GM21737 (cell line): Measurements from ENCODE around the gene VAC14.

ENCODE experiments used
- ATAC-seq: cut with Tn5 transposase; IDR thresholded peaks from one replicate; pipeline ENCODE4 v1.9.1; 2021; ENCODE audit warnings: mild to moderate bottlenecking, moderate library complexity; ENCODE audit not compliant: unreplicated experiment

VAC14 gene

DNA sequence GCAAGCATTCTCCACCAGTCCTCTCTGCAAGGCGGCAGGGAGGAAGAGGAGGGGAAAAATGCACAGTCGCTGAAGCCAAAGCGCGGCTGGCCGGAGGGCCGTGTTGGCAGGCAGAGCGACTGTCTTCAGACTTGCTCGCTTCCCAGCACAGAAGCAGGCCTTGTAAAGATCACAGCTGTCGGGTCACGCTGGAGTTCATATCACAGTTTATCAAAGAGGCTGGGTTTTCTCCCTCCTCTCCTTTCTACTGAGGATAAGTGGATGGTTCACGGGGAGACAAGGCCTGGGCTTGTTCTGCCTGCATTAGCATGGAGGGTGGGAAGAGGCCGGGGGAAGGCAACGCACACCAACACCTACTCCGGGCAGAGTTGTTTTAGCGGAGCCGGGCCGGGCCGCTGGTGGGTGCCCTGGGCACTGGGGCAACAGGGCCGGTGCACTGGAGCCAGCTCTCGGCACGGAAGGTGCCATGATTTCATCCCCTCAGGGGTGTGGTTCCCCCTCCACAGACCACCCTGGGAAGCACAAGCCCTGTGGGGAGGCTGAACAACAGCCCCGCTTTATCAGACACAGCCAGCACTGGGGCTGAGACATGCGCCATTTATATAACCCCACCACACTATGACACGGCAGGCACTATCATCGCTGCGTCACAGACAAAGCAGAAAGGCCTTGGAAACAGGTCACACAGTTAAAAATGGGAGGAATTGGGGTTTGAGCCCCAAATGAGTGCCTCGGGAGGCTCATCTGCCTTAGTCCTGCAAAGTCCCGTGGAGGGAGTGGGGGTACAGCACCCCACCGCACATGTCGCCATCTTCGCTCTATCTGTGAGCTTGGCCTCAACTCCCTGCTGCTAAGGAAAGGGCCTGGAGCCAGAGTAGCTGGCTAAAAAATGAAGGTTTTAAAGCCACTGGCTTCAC lies 74.8 kb downstream of the VAC14 start:
- ATAC-seq = no peak

DNA sequence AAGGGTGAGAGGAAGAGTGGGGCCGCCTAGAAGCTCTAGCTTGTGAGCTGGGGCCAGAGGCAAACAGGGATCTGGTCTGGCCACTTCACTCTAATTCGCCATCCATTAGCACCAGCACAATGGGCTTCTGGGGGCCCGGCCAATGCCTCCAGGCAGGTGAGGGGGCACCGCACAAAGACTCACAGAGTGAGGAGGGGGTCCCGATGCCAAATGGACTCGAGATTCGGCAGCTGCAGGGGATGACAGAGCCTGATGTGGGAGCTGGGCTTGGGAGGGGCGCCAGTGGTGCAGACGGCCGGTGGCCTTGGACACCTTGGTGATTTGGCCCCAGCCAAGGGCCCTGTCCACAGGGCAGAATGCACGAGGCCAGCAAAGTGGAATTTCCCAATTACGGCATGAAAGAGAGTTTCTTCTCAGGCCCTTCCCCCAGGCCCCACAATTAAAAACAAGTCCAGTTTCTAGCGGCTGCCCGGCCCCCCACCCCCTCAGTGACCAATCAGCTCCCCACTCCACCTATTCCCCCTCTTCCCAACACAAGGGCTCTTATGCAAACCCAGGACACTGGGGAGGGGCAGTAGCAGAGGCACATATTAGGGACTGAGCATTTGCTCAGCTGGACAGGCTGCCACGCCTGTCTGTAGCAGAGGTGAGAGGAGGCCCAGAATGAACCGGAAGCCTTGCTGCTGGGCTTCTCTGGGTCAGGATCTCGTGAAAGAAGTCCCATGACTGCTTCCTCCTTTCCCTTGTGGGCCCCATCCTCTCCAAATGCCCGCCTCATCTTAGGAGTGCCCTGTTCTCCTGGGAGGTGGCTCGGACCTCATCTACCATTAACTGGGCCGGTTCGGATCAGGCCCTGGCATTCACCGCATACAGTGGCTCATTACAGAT lies 75.7 kb downstream of the VAC14 start:
- ATAC-seq = no peak

DNA sequence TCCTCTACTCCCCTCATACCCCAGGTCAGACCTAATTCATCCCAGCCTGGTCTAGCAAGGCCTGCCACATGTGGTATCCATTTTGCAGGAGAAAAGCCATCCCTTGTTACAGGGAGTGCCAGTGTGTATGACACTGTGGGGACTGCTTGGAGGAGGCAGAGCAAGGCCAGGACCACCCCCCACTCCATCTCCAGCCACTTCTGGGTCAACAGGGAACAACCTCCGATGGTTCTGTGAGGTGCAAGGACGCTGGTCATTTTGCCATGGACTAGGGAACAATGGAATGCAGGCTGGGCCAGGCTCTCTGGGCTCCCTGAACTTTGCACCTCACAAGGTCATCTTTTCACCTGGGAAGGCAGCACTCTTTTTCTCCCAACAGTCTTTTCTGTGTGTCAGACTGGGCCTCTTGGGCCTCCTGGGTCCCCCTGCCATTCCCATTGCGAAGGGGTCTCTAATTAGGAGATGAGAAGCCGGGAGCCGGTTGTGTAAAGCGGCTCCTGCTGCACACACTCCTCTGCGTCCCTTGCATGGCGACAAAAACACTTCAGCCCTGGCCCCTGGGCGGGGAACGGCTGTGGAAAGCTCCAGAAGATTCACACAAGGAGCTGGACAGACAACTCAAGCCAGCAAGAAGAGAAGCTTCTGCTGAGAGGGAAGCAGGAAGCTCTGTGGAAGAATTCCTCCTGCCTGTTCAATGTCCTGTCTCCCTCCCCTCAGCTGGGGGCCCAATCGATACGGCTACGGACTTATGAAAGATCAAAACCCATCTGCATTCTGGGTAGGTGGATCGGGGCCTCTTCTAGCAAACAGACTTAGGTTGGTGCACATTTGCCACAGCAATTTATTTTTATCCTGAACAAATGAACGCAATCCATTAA lies 76.6 kb downstream of the VAC14 start:
- ATAC-seq = no peak

DNA sequence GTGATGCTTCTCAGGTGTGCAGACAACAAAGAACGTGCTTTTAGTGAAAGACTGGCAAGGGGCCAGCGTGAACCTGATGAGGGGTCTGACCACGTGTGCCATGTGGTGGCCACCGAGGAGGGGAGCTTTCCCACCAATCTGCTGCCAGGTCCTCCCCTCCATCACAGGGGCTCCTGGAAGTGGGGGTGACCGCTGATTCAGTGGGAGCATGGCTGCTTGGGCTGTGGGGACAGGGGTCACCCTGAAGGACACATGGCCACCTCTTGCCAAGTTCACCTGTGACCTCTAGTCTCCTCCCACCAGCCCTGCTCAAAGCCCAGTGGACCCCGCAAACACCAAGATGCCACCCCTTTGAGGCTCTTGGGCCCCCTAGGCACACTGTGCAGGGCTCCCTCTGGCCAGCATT lies 77.2 kb downstream of the VAC14 start:
- no peak for ATAC-seq

DNA sequence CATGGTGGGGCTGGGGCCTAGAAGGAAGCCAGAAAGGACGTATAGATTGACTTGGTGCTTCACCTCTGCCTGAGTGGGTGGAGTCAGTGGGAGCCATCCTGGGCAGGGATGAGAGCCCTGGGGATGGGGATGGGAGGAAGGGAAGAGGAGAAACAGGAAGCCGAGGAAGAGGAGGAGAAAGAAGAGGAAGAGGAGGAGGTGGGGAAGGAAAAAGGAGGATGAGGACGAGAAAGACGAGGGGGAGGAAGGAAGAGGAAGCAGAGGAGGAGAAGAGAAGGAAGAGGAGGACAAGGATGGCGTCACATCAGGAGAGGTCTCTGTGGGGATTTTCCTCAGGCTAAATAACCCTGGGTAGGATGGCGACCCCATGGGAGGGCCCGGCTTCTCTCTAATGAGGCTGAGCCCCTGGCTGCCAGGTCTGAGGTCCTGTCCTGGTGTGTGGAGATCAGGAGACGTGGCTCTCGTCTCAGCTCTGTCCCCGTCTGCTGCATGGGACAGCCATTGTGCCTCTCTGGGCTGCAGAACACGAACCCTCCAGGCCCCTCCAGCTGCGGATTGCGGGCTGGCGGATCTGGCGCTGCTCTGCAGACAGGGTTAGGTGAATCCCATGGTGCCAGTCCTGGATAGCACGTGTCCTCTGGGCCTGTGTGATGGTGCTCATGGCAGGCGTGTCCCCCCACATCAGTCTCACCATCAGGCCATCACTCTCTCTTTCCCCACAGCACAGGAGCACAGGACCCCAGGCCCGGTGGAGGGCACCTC lies 79.6 kb downstream of the VAC14 start:
- ATAC-seq = no peak

DNA sequence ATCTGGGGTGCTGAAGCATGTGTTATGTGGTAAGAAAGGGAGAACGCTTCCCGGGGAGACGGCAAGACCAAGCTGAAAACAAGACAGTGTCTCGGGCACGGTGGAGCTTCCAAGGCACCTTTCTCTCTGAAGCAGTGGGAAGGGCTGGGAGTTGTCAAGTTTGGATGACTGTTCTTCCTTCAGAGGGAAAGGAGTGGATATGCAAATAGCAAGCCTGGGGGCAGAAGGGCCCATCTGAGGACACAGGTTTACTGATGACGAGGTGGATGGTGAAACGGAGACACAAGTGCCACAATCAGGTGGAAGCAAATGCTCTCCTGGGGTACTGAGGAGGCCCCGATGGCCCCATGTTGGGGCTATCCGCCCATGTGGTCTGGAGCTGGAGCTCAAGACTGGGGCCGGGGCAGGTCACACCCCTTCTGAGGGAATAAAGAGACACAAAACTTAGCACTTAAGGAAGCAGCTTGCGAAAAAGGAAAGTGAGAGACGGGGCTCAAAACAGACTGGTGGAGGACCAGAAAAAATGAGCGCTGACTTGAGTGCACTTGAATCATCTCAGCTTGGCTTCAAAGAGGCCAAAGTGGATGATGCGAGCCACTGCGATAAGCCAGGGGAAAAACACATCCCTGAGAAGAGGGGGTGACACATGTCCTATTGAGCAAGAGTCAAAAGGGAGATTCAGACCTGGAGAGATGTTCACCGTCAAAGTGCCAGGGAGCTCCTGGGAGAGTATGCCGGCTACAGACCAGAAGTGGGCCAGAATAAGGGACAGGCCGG lies 80.3 kb downstream of the VAC14 start:
- ATAC-seq = no peak

DNA sequence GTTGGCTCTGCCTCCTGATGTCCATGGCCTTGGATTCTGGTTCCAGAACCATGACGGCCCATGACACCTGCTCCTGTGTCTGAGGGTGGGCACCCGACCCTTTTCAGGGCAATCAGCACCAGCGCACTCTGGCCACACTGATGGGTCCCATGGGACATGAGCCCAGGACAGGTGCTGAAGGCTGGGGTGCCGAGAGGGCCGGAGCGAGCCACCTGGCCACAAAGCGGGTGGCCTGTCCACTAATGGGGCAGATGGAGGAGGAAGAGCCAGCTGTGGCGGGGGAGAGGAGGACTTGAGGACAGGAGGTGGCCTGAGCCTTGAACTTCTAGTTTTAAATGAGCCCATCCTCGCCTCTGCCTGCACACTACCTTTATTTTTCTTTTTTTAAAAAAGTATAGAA lies 83.9 kb downstream of the VAC14 start:
- no peak for ATAC-seq

DNA sequence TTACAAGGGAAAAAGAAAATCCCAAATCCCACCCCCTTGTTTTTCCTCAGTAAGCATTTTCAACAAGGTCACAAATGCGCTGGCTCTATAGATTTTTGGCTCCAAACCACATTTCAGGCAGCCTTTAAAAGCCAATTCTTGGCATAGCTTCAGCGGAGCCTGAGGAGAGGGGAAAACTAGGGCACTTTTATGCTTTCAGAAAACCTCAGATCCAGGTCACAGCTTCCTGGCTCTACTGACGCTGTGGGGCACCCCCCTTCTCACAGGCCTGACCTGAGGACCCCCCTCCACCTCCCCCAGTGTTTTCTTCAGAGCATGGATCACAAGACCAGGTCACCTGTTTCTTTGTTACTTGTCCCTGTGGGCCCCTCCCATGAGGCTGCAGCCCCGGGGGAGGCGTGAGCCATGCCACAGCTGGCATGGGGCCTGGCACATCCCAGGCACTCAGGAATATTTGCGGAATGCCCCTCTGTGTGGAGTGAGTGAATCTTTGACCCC lies 85.0 kb downstream of the VAC14 start:
- ATAC-seq = no peak

DNA sequence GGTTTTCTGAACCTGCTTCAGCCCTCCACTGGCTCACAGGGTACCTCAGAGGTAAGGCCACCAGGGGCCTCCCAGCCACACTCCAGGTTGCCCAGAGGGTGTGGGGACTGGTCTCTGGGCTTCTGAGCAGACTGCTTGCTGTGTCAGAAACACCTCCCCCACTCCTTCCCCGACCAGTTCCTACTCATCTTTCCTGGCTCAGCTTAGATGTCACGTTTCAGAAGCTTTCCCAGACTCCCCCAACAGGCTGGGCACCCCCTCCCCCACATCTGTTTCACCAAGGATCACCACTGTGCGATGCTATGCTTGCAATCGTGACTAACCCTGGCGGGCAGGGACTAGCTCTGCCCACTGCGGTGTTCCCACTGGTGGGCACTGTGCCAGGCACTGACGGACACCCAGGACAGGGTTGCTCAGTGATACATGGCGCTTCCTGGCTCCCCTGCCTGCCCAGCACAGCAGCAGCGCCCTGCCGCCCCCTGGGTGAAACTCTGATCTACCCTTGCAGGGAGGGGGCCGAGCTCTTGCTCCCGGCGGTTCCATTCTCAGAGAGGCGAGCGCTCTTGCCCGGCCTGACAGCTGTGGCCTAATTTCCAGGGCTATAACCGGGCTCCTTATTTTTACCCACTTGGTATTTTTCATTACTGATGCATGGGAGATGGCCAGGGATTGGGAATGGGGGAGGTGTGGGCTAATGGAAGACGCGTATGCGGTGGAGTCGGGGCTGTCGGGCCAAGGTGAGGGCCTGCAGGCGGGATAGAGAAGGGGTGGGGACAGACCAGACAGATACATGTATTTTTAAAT lies 85.7 kb downstream of the VAC14 start:
- ATAC-seq = no peak

DNA sequence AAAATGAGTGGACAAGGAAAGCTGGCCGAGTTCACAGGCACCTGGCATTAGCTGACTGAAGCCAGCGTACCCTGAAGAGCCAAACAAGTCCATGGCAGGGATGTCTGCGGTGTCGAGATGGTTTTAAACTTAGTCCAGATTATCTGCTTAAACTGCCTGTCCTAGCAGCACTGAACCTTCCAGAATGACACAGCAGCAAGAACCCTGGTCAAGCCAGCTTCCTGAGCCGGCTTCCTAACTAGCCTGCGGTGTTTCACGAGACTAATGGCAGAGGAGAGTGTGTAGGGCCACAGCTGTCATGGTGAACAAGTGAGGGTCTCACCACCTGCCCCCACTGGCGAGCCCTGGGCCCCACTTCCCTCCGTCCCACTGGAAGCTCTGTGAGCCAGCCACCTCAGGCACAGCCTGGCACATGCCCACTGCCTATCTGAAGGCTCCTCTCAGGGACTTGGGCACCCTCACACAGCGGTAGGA lies 86.3 kb downstream of the VAC14 start:
- ATAC-seq = no peak

DNA sequence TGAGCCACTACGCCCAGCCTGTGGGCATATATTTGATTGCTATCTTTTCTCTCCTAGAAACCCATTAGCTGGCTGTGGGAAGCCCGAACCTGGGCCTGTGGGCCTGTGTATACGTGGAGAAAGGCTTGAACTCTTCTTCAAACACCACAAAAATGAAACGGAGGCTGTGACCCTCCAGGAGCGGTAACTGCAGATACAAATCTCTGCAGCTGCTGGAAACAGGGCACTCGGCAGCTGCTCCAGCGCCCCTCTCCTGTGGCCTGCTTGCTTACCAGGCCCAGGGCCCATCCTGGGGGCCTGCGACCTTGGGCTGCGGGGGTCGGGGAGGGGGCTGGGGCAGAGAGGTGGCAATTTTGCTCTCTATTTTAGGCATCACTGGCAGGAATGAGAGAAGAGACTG lies 87.1 kb downstream of the VAC14 start:
- ATAC-seq = no peak

DNA sequence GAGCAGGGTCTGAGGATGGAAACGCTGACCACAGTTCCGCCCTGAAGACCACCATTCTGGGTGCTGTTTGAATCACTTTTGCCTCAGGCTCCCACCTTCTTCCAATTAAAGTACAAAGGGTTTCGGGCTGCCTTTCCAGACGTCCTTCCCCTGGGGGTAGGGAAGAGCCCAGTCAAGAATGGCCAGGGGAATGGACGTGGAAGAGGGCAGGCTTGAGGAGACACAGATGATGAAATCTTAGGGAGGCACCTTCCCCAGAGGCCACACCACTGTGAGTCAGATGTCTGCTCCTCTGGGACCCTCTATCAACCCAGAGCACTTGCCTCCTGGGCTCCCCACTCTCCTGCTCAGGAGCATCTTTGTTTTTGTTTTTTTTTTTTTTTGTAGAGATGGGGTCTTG lies 87.6 kb downstream of the VAC14 start:
- ATAC-seq = no peak

DNA sequence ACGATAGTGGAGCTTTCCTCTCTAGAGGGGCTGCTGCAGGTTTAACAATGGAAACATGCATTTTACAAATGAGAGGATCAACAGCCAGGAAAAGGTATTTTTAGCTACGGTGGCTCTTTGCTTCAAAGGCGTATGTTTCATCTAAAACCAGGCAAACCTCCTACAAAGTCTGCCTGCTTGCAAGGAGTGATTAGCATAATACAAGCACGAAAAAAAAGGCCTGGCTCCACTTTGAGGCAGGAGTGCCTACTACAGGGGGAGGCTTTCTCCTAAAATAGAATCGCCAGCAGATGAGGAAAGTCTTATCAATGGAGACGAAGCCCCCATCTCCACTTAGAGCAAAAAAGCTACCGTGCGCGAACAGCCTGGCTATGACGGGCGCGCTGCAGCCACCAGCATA lies 88.0 kb downstream of the VAC14 start:
- no peak for ATAC-seq

DNA sequence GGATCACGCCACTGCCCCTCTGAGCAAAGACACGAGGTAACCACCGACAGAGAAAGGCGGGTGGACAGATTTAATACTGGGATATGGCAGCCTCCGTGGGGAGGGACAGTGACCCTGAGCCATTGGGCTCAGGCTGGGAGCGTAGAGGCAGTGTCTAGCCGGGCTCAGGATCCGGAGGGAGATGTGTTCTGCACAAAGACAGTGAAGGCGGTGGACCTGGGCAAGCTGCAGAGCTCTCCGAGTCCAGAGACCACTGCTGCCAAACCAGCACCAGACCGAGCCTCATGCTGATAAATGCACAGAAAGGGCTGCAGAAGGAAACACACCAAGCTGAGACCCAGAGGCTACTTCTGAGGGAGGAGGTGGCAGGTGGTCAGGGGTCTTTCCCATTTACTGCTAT lies 88.6 kb downstream of the VAC14 start:
- no peak for ATAC-seq

DNA sequence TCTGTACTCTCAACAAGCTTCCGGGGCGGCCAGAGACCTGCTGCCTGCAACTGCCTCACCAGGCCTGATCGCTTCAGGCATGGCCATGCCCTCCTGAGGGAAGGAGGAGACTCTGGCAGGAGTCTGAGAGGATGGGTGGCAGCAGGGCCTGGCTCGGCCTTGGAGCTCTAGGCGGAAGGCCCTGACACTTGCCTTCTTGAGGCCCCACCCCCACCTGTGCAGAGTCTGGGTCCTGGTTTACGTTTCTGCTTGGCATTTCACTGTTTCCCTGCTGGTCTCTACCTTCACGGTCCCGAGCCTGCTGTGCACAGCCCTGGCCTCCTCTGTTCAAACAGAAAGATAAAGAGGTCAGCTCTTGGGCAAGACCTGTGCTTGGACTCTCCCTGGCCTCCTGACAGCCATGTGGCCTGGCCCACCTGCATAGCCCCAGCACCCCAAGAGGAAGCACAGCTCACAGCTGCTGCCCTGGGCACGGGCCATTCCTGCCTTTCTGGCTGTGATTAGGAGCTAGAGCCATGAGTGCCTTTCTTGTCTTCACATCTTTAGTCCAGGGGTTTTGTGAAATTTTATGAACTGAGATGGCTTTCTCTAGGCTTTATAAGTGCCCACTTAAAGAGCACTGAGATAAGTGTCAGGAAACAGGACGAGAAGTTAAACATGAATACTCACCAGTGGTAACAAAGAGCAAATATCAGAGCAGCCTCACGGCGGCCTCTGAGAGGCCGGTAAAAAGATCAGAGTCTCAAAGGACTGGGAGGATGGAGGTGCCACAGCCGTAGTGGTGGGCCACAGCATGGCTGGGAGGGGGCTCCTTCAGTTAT lies 89.5 kb downstream of the VAC14 start:
- ATAC-seq = no peak

DNA sequence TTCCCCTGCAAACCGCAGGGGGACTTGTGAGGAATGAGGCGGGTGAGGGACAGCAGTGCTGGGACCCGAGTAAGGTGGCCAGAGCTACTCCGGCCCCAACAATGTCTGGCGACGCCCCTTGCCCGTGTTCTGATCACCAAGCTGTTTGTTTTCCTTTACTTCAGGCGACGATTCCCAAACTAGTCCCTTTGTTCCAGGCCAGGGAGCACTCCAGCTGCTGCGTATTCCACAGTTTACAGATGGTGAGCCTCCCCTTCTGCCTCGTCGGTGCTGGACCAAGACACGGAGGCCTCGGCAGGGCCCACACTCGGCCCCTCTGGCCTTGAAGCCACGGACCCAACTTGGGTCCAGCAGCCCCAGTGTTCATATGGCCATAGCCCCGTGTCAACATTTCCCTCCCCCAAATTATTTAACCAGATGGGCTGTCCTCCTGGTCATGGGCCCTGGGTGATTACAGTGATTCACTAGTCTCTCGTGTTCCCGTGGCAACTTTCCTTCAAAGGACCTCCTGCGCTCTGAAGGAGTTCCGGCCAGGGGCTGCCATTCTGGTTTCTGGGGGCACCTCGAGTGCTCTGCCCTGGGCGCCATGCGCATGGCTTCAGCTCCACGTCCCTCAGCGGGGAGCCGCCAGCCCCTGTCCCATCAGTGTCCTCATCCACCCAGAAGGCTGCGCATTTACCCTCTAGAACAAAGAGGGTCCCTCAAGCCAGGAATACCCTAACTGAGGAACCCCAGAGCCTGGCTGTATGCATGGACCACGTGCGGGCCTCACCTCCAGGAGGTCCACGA lies 90.3 kb downstream of the VAC14 start:
- ATAC-seq = no peak

DNA sequence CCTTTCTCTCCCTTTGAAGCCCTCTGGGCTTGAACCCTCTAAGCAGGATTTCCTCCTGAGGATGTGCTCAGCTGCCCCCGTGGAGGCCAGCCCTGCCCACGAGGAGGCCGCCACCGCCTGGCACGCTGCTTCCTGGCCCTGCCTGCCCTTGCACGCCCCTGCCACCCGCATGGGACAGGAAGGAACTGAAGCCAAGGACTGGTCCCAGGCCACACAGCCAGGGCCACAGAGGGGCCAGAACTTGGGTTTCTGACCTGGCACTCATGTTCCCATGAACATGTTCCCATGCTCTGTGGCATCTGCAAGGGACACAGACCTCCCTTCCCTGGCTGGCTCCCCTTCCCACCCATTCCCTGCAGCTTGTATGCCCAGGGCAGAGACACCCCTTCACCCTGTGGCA lies 91.0 kb downstream of the VAC14 start:
- ATAC-seq = no peak
